ENCODE results near the gene DNAH10. TPM values are rescaled to one million over a fixed set of nuclear protein-coding genes. Genes with fewer than 3 reads are reported as not detected.
A peak's percentile ranks its signal among the peaks of the same experiment; 100 is the strongest.

DNAH10 gene
- total and polyA plus RNA-seq, 2 of the 13 experiments (the other 11 are each of a cell fraction or from before 2014, with no cell fraction given): 0.01 to 0.02 TPM

GRCh38 chr12:123935956-123936355 lies 173.9 kb downstream of the DNAH10 start:
- ATAC-seq: peak; percentile 23; the same call in 2 of the 3 replicates
- CTCF ChIA-PET (ENCODE audit: low intra/inter-chr PET ratio, low total read pairs): no interaction called here
- no peaks in the 10 kb centered on the region for H4K20me1 ChIP-seq (ENCODE audit: insufficient read depth, low read length)
- H3K27ac ChIP-seq (ENCODE audit: extremely low read length, insufficient read depth, low read length): no peak overlapping the region
- H3K79me2 ChIP-seq (ENCODE audit: insufficient read depth, low read length): no peaks in the 10 kb centered on the region
- no peak for TF ChIP-seq FOXC1 (CRISPR knock-in tag; IDR thresholded peaks at IDR 0.05; ENCODE audit: borderline replicate concordance)
- no peak for TF ChIP-seq TBX3 (IDR thresholded peaks at IDR 0.05; ENCODE audit: borderline replicate concordance)
- no peak for TF ChIP-seq ZSCAN22 (CRISPR knock-in tag; IDR thresholded peaks at IDR 0.05)
- no peak for TF ChIP-seq GPBP1L1 (CRISPR knock-in tag; IDR thresholded peaks at IDR 0.05)
- TF ChIP-seq ZNF383 (CRISPR knock-in tag; IDR thresholded peaks at IDR 0.05; ENCODE audit: borderline replicate concordance): no peak
- TF ChIP-seq MAX (IDR thresholded peaks at IDR 0.05): no peak
- TF ChIP-seq ARNT2 (CRISPR knock-in tag; IDR thresholded peaks at IDR 0.05; ENCODE audit: low read depth): no peak
- no peak for TF ChIP-seq ZNF619 (CRISPR knock-in tag; IDR thresholded peaks at IDR 0.05)
- TF ChIP-seq JUNB (CRISPR knock-in tag; IDR thresholded peaks at IDR 0.05; ENCODE audit: borderline replicate concordance): no peak
- no peak for TF ChIP-seq ZNF280B (CRISPR knock-in tag; IDR thresholded peaks at IDR 0.05; ENCODE audit: borderline replicate concordance)
- no peak for TF ChIP-seq ZNF761 (CRISPR knock-in tag; conservative IDR thresholded peaks at IDR 0.05)
- TF ChIP-seq ZFP90 (CRISPR knock-in tag; IDR thresholded peaks at IDR 0.05; ENCODE audit: borderline replicate concordance): no peak
- H3K9me3 ChIP-seq (ENCODE audit: low read length): no peaks in the 10 kb centered on the region
- H3K27me3 ChIP-seq (ENCODE audit: control insufficient read depth in 1 of 2, insufficient read depth in 2 of 2, low read length in 2 of 2): peaks cover 0 to 5% of the 10 kb centered on the region in 2 experiments; a peak in 1 of 5 replicates
- BruUV-seq (replicated peaks): no TSS peak
- no peak overlapping the region for H2AFZ ChIP-seq (ENCODE audit: low read length)
- POLR2A ChIA-PET: no interaction called here
- H3K4me1 ChIP-seq (ENCODE audit: insufficient read depth, low read length): no peaks in the 10 kb centered on the region
- FAIRE-seq: no peak
- 87% methylated on average over 7 of the region's 7 CpGs for WGBS (ENCODE audit: low lambda C conversion rate)
- peaks cover 0 to 5% of the 10 kb centered on the region in 2 experiments; a peak in 1 of 5 replicates for H3K36me3 ChIP-seq (replicated peaks in 1 of 2; ENCODE audit: control insufficient read depth in 1 of 2, insufficient read depth in 2 of 2, low read length in 2 of 2)
- H3K4me2 ChIP-seq (ENCODE audit: low read depth, low read length): no peak overlapping the region
- intact Hi-C loops (cut with micrococcal nuclease; ENCODE audit: unreplicated experiment): no loop called here
- no peak overlapping the region for H3K4me3 ChIP-seq (replicated peaks in 1 of 3; ENCODE audit: insufficient read depth in 1 of 3, low read depth in 2 of 3, low read length in 3 of 3)
- no peak for DNase-seq (ENCODE audit: low spot score)
- no peak overlapping the region for H3K9ac ChIP-seq (ENCODE audit: insufficient read depth, low read depth, low read length)
- in situ Hi-C loops (cut with HindIII; ENCODE audit: extremely low pct_ligation_motif_present, low pct_unique_long_range_greater_than_20kb): no loop called here
